ENCODE measurements around the gene RREB1.
"Not testable (repeated sequence)": the region's sequence is repeated elsewhere in the genome, so short reads cannot be mapped to it uniquely, and the experiment has no call there.

Gene RREB1

DNA sequence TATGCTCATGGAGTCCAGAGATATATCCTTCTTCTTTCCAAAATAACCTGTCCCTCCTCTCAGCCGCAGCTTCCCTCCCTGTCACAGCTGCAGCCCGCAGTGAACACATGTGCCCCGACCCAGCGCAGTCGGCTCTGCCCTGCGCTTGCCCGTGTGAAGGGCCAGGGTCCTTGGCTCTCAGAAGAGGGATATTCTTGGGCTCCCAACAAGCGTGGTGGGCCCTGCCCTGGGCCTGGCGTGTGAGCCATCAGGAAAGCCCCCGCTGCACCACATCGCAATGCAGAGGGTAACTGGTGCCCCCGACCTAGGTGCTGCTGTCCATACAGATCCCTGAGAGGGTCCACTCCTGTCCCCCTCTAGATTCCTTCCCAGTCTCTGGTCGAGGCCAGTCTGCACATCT lies 140.1 kb downstream of the RREB1 start:
- DNase-seq, result no peak

DNA sequence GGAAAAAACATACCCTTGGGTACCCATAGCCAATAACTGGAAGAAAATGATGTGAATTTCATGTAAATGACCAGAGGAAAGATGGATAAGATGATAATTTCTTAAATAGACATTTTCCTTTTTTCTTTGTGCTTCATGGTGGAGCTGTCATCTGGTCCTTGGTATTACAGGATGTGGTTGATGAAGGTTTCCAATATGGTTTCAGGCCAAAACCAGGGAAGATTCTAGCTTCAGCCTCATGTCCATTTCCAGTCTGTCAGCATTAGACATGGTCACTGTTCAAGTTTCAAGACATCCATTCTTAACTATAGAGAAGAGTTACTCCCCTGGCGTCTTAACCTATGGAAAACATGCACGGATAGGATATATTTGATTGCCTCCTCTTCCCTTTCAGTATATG lies 141.6 kb downstream of the RREB1 start:
- no peak for DNase-seq

DNA sequence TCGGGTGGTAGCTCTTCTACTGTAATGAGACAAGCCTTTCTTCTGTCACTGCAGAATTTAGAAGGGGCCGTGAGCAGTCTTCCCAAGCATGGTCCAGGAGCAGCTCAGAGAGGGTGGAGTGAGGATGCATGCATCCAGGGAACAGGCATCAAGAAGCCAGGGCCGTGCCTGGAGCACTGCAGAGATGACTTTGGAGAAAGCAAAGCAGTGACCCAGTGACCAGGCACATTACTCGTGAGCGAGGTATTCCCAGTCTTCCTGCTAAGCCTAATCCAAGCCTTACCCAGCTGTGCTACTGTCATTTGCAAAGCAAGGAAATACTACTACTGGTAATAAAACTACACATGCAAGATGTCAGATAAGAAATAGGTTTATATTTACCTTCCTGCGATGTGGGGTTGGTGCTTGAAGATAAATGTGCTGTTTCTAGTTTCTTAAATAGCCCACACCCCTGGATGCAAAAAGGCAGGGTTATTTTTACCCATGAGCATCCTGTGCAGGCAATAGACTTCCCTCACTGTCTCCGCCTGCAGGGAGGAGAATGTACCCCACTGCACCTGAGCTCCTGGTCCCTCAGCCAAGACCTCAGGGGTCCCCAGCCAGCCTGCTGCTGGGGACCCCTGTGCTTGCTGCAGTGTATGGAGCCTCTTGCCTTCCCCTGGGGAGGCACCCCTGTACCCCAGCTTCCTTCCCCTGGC lies 142.3 kb downstream of the RREB1 start:
- no peak for DNase-seq

- no peak for DNase-seq
Observed at GRCh38 chr6:7250812-7251211, 143.1 kb downstream of the RREB1 start.

DNA sequence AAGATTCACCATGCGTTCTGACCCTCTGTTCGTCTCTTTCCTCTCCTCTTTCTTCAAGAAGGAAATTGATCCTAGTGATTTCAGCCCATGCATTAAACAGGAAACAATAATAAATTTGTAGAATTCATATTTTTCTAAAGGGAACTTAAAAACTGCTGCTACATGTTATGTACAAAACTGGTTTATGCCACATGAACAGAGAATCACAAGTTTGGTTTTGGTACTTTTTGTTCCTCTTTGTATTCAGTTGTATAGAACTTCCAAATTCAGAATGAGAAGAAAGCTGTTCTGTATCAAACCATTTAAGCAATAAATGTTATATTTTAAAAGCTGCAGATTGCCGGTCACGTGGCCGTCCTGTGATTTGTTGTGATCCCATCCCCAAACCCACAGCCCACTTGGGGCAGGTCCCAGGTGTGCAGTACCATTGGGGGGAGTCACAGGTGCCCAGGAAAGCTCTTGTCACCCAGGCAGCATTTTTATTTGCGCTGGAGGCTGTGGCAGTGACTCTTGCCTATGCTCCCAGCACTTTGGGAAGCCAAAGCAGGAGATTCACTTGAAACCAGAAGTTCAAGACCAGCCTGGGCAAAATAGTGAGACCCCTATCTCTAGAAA lies 144.0 kb downstream of the RREB1 start:
- DNase-seq, result no peak

DNA sequence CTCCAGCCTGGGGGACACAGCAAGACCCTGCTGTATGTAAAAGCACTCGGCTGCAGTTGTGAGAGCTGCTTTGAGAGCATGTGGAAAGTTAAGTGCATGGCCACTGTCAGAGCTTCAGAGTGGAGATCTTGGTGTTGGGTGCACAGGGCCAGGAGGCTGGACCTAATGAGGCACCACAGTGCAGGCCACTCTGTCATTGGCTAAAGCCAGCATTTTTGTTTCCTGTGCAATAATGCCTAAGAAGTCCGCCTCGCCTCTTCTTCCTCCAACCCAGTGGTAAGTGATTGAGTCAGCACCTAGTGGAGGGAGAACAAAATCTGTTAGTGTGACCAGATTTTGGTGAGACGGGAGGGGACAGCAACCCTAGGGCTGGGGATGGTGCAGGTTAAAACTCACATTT lies 144.6 kb downstream of the RREB1 start:
- DNase-seq, result no peak

- DNase-seq, result no peak
Observed at GRCh38 chr6:7254980-7255835, 147.4 kb downstream of the RREB1 start.

GRCh38 chr6:7255918-7256317 lies 148.2 kb downstream of the RREB1 start:
- no peak for DNase-seq

- no peak for DNase-seq
Observed at GRCh38 chr6:7256785-7257184, 149.0 kb downstream of the RREB1 start.

GRCh38 chr6:7257521-7258230 lies 149.9 kb downstream of the RREB1 start:
- DNase-seq, result no peak

DNA sequence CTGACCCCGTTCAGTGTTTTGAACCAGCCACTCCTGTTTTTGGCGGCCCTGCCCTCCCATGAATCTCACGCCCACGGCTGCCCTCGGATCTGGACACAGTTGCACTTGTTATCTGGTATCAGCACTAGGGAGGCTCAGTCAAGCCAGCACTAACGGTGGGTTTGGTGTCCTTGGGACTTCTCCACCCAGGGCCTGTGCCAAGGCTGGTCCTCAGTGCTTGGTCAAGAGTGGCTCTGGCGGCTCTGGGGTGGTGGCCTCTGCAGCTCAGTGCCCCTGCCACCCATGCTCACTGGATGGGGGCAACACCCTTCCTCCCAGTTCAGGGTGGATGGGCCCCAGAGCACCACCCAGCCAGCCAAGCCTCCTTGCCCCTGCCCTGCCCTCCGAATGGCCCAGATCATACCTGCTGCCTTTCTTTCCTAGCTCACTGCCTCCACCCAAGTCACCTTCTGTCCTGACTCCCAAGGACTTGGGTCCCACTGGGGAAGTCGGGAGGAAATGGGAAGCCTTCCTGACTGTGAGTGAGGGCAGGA lies 150.5 kb downstream of the RREB1 start:
- no peak for DNase-seq

- no peak for DNase-seq
Observed at GRCh38 chr6:7260291-7261031, 152.7 kb downstream of the RREB1 start.

DNA sequence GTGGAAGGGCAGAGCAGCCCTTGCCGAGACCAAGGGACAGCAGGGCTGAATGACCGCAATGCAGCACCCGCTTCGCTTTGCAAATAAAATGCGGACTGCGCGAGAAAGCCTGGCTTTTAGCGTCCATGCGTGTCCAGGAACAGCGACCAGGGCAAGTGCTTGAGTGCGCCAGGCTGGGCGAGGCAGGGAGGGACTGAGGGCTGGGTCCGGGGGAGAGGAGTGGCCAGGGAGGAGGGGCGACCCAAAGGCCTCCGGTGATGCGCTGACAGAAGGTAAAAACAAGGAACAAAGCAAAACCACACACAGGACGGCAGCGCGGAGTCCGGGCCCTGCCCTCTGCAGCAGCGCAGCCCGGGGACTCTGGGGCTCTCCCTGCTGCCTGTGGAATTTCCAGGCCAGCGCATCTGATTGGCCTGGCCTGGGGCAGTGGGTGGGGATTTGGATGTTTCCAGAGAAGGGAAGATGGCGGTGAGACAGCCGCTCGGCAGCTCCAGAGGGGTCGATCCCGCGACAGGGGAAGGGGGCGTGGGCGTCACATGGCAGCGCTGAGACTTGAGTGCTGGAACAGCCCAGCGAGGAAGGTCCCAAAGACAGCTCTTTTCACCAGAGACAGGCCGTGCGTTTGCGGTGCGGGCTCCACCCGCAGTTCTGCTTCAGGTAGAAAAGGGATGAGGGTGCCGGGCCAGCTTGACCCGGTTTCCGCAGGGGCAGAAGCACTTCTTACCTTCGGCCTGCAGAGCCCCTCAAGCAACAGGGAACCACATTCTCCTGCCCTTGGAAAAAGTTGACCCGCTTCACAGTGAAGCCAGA lies 153.5 kb downstream of the RREB1 start:
- DNase-seq, result peak; percentile 18 to 29

- no peak for DNase-seq
Observed at GRCh38 chr6:7261852-7262461, 154.2 kb downstream of the RREB1 start.

GRCh38 chr6:7262746-7263518 lies 155.2 kb downstream of the RREB1 start:
- DNase-seq, result no peak

- not testable (repeated sequence) for DNase-seq
Observed at GRCh38 chr6:7263519-7263805, 155.7 kb downstream of the RREB1 start.

DNA sequence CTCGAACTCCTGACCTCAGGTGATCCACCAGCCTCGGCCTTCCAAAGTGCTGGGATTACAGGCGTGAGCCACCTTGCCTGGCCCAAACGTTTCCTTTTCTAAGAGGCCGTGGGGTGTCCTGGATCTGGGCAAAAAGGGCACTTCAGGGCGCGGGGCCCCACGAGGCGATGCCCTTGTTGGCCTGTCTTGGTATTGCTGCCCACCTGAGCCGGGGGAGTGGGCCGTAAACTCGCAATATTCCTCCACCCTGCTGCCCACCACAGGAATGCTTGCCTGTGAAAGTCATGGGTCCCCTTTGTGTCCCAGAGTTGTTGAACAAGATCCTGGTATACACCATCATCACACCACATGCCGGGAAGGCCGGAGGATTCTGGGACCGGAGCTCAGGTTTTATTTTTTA lies 156.3 kb downstream of the RREB1 start:
- DNase-seq, result no peak

DNA sequence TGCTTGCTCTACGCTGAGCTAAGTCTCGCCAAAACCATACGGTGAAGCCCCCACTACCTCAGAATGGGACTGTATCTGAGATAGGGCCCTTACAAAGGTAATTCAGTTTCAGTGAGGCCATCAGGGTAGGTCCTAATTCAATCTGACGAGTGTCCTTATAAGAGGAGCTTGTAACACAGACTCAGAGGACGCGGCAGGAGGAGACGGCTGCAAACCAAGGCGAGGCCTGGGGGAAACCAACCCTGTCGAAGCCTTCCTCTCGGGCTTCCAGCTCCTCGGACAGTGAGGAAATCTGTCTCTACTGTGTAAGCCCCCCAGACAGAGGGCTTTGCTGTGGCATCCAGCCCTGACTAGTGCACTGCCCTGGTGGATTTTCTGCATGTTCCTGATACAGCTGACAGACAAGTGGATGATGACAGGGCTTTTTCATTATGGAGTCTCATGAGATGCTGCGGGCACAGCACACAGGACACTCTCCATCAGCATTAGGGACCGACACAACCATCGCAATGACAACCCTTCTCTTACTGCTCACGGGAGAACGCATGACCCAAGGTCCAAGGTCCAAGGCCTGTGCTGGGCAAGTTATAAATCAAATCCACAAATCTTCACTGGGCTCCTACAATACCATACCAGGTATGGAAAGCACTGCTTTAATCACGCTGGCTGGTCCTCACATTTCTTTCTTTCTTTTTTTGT lies 157.1 kb downstream of the RREB1 start:
- no peak for DNase-seq

GRCh38 chr6:7265385-7265726 lies 157.6 kb downstream of the RREB1 start:
- not testable (repeated sequence) for DNase-seq

DNA sequence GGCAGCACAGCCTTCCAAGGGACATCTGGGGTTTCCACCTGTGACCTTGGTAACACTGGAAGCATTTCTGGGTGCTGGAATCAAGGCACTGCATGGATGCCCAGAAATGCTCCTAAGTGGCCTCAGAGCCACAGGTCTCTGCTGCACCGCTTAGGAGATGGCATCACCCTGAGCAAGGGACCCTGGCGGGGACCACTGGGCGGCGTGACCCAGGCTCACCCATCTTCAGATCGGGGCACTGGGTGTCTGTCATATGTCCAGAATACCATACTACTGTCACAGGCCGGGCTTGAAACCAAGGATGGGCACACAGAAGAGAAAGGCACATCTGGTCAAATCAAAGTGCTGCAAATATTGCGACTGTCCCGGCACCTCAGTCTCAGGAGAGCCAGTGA lies 159.3 kb downstream of the RREB1 start:
- no peak for DNase-seq

Data from activated CD4-positive, alpha-beta T cell treated with anti-CD3 and anti-CD28 coated beads for 4 hours (primary cell).